Measurements from ENCODE around the gene CXCR3. TPM values are rescaled to one million over a fixed set of nuclear protein-coding genes. Genes with fewer than 3 reads are reported as not detected.

Gene CXCR3
- total and polyA plus RNA-seq, 2 of the 13 experiments (the other 11 are each of a cell fraction or from before 2014, with no cell fraction given) = 0.18 TPM; not detected in 1

DNA sequence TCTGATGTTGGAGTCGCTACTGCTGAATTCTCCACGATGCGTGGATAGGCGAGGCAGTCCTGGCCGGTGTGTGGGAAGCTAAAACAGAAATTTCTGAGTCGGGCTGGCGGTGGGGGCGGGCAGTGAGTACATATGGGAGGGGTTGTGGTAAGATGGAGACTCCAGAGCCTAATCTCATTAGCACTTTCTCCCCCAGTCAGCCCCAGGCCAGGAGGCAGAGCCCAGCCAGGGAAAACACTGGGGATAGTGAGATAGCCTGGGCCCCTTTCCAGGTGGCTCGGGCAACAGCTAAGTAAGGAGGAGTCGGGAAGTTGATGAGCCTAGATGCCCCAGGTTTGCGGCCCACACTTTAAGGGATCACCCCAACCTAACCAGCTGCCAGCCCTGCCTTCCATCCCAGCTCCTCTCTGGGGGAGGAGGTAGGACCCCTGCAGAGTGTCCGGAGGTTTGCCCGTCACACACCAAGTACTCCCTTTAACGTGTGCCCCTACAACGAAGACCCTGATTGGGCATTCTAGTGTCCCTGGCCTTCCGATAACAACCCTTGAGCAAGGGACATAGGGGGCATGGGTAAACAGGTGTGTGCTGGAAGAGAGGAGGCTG, 46.7 kb upstream of the CXCR3 start:
- DNase-seq (ENCODE audit: low spot score) = no peak
- Histone ChIP-seq H3K79me2 (ENCODE audit: insufficient read depth, low read length) (no peaks in the 10 kb centered on the region), H3K27me3 (ENCODE audit: control insufficient read depth in 1 of 2, insufficient read depth in 2 of 2, low read length in 2 of 2) (no peaks in the 10 kb centered on the region; a peak in 1 of 5 replicates), H3K9ac (ENCODE audit: insufficient read depth, low read depth, low read length) (no peak overlapping the region), H3K9me3 (ENCODE audit: low read length) (no peaks in the 10 kb centered on the region), H3K27ac (ENCODE audit: extremely low read length, insufficient read depth, low read length) (no peak overlapping the region), H3K4me2 (ENCODE audit: low read depth, low read length) (no peak overlapping the region), H4K20me1 (ENCODE audit: insufficient read depth, low read length) (no peaks in the 10 kb centered on the region), H3K4me3 (replicated peaks in 1 of 3; ENCODE audit: insufficient read depth in 1 of 3, low read depth in 2 of 3, low read length in 3 of 3) (no peak overlapping the region), H3K36me3 (replicated peaks in 1 of 2; ENCODE audit: control insufficient read depth in 1 of 2, insufficient read depth in 2 of 2, low read length in 2 of 2) (no peaks in the 10 kb centered on the region), H2AFZ (ENCODE audit: low read length) (no peak overlapping the region), H3K4me1 (ENCODE audit: insufficient read depth, low read length) (no peaks in the 10 kb centered on the region)
- POLR2A ChIA-PET = no interaction called here
- CTCF ChIA-PET (ENCODE audit: low intra/inter-chr PET ratio, low total read pairs) = no interaction called here
- no peak for ATAC-seq
- BruUV-seq (replicated peaks) = no TSS peak
- intact Hi-C loops (cut with micrococcal nuclease; ENCODE audit: unreplicated experiment) (no loop called here), in situ Hi-C loops (cut with HindIII; ENCODE audit: extremely low pct_ligation_motif_present, low pct_unique_long_range_greater_than_20kb) (no loop called here)
- WGBS (ENCODE audit: low lambda C conversion rate) = 93% methylated on average over 2 of the region's 16 CpGs
- no peak for FAIRE-seq
- TF ChIP-seq, protein P1, sequence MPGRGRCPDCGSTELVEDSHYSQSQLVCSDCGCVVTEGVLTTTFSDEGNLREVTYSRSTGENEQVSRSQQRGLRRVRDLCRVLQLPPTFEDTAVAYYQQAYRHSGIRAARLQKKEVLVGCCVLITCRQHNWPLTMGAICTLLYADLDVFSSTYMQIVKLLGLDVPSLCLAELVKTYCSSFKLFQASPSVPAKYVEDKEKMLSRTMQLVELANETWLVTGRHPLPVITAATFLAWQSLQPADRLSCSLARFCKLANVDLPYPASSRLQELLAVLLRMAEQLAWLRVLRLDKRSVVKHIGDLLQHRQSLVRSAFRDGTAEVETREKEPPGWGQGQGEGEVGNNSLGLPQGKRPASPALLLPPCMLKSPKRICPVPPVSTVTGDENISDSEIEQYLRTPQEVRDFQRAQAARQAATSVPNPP (CRISPR knock-in tag; IDR thresholded peaks at IDR 0.05) = no peak
- TF ChIP-seq SIX1 (CRISPR knock-in tag; IDR thresholded peaks at IDR 0.05; ENCODE audit: borderline replicate concordance) (no peak), CC2D1A (CRISPR knock-in tag; IDR thresholded peaks at IDR 0.05) (no peak), ZSCAN25 (CRISPR knock-in tag; IDR thresholded peaks at IDR 0.05) (no peak), PAX8 (CRISPR knock-in tag; IDR thresholded peaks at IDR 0.05; ENCODE audit: borderline replicate concordance) (no peak), CENPT (CRISPR knock-in tag; IDR thresholded peaks at IDR 0.05; ENCODE audit: low read depth) (no peak), CENPX (CRISPR knock-in tag; IDR thresholded peaks at IDR 0.05) (no peak), KLF13 (CRISPR knock-in tag; IDR thresholded peaks at IDR 0.05) (no peak), NCOA5 (CRISPR knock-in tag; IDR thresholded peaks at IDR 0.05) (no peak), ZNF160 (CRISPR knock-in tag; IDR thresholded peaks at IDR 0.05) (no peak), ARNT2 (CRISPR knock-in tag; IDR thresholded peaks at IDR 0.05; ENCODE audit: low read depth) (no peak), ZNF33A (CRISPR knock-in tag; IDR thresholded peaks at IDR 0.05; ENCODE audit: borderline replicate concordance) (no peak), ASH2L (IDR thresholded peaks at IDR 0.05; ENCODE audit: insufficient read length, low read depth, low read length) (no peak)
- TF ChIP-seq, protein P2, sequence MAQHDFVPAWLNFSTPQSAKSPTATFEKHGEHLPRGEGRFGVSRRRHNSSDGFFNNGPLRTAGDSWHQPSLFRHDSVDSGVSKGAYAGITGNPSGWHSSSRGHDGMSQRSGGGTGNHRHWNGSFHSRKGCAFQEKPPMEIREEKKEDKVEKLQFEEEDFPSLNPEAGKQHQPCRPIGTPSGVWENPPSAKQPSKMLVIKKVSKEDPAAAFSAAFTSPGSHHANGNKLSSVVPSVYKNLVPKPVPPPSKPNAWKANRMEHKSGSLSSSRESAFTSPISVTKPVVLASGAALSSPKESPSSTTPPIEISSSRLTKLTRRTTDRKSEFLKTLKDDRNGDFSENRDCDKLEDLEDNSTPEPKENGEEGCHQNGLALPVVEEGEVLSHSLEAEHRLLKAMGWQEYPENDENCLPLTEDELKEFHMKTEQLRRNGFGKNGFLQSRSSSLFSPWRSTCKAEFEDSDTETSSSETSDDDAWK (CRISPR knock-in tag; IDR thresholded peaks at IDR 0.05) = no peak
- TF ChIP-seq, protein P3, sequence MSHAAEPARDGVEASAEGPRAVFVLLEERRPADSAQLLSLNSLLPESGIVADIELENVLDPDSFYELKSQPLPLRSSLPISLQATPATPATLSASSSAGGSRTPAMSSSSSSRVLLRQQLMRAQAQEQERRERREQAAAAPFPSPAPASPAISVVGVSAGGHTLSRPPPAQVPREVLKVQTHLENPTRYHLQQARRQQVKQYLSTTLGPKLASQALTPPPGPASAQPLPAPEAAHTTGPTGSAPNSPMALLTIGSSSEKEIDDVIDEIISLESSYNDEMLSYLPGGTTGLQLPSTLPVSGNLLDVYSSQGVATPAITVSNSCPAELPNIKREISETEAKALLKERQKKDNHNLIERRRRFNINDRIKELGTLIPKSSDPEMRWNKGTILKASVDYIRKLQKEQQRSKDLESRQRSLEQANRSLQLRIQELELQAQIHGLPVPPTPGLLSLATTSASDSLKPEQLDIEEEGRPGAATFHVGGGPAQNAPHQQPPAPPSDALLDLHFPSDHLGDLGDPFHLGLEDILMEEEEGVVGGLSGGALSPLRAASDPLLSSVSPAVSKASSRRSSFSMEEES (CRISPR knock-in tag; IDR thresholded peaks at IDR 0.05) = no peak
- TF ChIP-seq, protein P4, sequence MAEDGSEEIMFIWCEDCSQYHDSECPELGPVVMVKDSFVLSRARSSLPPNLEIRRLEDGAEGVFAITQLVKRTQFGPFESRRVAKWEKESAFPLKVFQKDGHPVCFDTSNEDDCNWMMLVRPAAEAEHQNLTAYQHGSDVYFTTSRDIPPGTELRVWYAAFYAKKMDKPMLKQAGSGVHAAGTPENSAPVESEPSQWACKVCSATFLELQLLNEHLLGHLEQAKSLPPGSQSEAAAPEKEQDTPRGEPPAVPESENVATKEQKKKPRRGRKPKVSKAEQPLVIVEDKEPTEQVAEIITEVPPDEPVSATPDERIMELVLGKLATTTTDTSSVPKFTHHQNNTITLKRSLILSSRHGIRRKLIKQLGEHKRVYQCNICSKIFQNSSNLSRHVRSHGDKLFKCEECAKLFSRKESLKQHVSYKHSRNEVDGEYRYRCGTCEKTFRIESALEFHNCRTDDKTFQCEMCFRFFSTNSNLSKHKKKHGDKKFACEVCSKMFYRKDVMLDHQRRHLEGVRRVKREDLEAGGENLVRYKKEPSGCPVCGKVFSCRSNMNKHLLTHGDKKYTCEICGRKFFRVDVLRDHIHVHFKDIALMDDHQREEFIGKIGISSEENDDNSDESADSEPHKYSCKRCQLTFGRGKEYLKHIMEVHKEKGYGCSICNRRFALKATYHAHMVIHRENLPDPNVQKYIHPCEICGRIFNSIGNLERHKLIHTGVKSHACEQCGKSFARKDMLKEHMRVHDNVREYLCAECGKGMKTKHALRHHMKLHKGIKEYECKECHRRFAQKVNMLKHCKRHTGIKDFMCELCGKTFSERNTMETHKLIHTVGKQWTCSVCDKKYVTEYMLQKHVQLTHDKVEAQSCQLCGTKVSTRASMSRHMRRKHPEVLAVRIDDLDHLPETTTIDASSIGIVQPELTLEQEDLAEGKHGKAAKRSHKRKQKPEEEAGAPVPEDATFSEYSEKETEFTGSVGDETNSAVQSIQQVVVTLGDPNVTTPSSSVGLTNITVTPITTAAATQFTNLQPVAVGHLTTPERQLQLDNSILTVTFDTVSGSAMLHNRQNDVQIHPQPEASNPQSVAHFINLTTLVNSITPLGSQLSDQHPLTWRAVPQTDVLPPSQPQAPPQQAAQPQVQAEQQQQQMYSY (CRISPR knock-in tag; IDR thresholded peaks at IDR 0.05) = no peak
- TF ChIP-seq, protein P5, sequence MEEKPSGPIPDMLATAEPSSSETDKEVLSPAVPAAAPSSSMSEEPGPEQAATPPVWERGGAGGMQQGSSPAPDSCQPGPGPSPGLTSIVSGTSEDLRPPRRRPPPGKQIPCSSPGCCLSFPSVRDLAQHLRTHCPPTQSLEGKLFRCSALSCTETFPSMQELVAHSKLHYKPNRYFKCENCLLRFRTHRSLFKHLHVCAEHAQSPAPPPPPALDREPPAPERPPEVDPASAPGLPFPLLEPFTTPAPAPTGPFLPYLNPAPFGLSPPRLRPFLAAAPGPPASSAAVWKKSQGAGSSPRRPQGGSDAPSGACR (CRISPR knock-in tag; IDR thresholded peaks at IDR 0.05) = no peak

Data from HepG2 (cell line).